GM12891 (cell line): Measurements from ENCODE around the gene FAM149A.

ENCODE experiments used
- POLR2A ChIP-seq: IDR thresholded peaks from 2 replicates; pipeline ENCODE4 v1.6.1; 2011; ENCODE audit warnings: low read depth, low read length, control low read depth
- POLR2AphosphoS5 ChIP-seq: IDR thresholded peaks from 2 replicates; pipeline ENCODE4 v1.6.1; 2011; ENCODE audit warnings: low read depth, low read length, control low read depth
- SPI1 ChIP-seq: IDR thresholded peaks from 2 replicates; pipeline ENCODE4 v1.6.1; 2011; ENCODE audit warnings: low read depth, low read length, control low read depth

DNA sequence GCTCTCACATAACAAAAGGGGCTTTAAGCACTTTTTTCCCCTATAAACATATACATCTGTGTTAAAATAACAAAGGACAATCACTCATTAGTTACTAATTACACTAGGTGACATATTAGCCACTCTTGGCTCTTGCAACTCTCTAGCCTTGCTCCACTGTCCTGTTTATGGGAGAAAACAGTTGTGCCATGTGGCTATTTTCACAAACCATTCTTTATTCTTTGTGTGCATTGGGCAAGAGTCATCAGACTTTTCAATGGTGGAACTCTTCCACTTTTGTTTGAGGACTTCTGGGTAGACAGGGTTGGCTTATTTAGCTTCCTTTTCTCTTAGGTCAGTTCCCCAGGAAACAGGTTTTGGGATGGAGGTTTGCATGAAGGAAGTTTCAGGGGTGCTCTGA is 16.0 kb upstream of the FAM149A start:
- TF ChIP-seq POLR2A (no peak), POLR2AphosphoS5 (no peak), SPI1 (no peak)
